Calu3 (cell line): Measurements from ENCODE around the gene ORAI1. TPM values are rescaled to one million over a fixed set of nuclear protein-coding genes. Genes with fewer than 3 reads are reported as not detected.
"Not testable (repeated sequence)": the region's sequence is repeated elsewhere in the genome, so short reads cannot be mapped to it uniquely, and the experiment has no call there.

Experiments used
- BruUV-seq: library from RNA; stranded (reverse); fragments of 400-500 nt; replicated peaks from 2 replicates; lab custom pipeline; 2021; lab: Mats Ljungman, UMichigan
- CTCF ChIA-PET: fragments of 300-600 bp; sonication (Branson Sonifier 250); formaldehyde crosslinking; loops from one replicate; lab custom pipeline; 2022; ENCODE audit warnings: antibody characterized with exemption; lab: Charles Lee
- DNase-seq: peaks from one replicate; pipeline ENCODE4 v3.0.0; 2022
- H3K27ac Mint-ChIP-seq: one replicate; pipeline ENCODE4 v1.8.0; 2022; ENCODE audit warnings: mixed read lengths; ENCODE audit not compliant: unreplicated experiment
- H3K27me3 Mint-ChIP-seq: one replicate; pipeline ENCODE4 v1.8.0; 2022; ENCODE audit warnings: mixed read lengths; ENCODE audit not compliant: unreplicated experiment
- H3K36me3 Mint-ChIP-seq: one replicate; pipeline ENCODE4 v1.8.0; 2022; ENCODE audit warnings: mild to moderate bottlenecking, moderate library complexity, mixed read lengths; ENCODE audit not compliant: insufficient read depth, unreplicated experiment
- H3K4me1 Mint-ChIP-seq: one replicate; pipeline ENCODE4 v1.8.0; 2022; ENCODE audit warnings: mild to moderate bottlenecking, low read depth, mixed read lengths; ENCODE audit not compliant: unreplicated experiment
- H3K4me3 Mint-ChIP-seq: one replicate; pipeline ENCODE4 v1.8.0; 2022; ENCODE audit warnings: mild to moderate bottlenecking, low read depth, moderate library complexity, mixed read lengths; ENCODE audit not compliant: unreplicated experiment
- H3K9me3 Mint-ChIP-seq: one replicate; pipeline ENCODE4 v1.8.0; 2022; ENCODE audit warnings: low read depth, mixed read lengths; ENCODE audit not compliant: unreplicated experiment
- CTCF ChIP-seq: fragments of 200-600 bp; IDR thresholded peaks from one replicate; pipeline ENCODE4 v1.8.0; 2022; ENCODE audit warnings: antibody characterized with exemption; ENCODE audit not compliant: unreplicated experiment
- intact Hi-C: fragments of 100-400 bp; cut with micrococcal nuclease; formaldehyde crosslinking; loops from one replicate; pipeline ENCODE4 v1.10.0; 2022; ENCODE audit not compliant: unreplicated experiment
- total RNA-seq: library from RNA; stranded (reverse); gene quantifications from 2 replicates; pipeline ENCODE4 v1.2.3, GENCODE V29; 2022

Gene ORAI1
- total RNA-seq, 1 experiment from 2014 or later = 35.5 TPM

GRCh38 chr12:121628536-121628935 is 2.2 kb downstream of the ORAI1 start:
- no peak for DNase-seq
- Mint-ChIP-seq H3K27ac (peak overlapping the region; percentile 67), H3K4me3 (peak overlapping the region; percentile 76), H3K36me3 (peaks cover 39% of the 10 kb centered on the region), H3K4me1 (peaks cover 41% of the 10 kb centered on the region), H3K9me3 (no peaks in the 10 kb centered on the region), H3K27me3 (no peaks in the 10 kb centered on the region)
- TSS peak; percentile 22 for BruUV-seq
- CTCF ChIA-PET = interaction anchor here (0.7 to 5.1 kb wide), 5 partner anchors 16 to 568 kb away, joined by 3 to 61 read pairs (median 9); partner anchors contain the start of gene MORN3
- TF ChIP-seq CTCF = no peak
- intact Hi-C loops = loop anchor here (5.0 kb wide), 1 partner anchor 44 kb away; no protein-coding TSS in a partner anchor

DNA sequence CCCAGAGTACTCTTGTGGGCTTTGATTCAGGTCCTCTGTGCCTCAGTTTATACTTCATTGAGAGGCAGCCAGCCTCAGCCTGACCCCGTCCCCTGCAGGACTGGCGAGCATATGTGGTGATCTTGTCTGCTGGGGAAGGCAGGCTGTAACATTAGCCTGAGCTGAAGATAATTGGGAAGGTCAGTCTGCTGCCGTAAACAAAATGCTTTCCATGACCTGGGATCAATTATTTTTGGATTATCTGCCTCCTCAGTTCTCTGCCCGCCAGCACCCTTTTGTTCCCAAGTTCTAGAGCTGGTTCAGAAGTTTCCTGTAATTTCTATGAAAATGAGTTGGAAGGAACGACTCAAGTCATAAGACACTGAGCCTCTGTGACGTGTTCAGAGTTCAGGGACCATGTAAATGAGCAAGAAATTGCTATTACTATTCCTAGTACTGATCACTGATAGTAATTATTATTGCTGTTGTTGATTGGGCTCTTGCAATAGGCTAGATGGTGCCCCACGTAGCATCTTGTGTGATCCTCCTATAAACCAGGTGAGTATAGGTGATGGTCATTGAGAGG is 4.5 kb downstream of the ORAI1 start:
- Mint-ChIP-seq H3K36me3 (peaks cover 35% of the 10 kb centered on the region), H3K27ac (no peak overlapping the region), H3K4me3 (no peak overlapping the region), H3K4me1 (peaks cover 41% of the 10 kb centered on the region), H3K9me3 (no peaks in the 10 kb centered on the region), H3K27me3 (no peaks in the 10 kb centered on the region)
- no peak for TF ChIP-seq CTCF
- intact Hi-C loops = no loop called here
- CTCF ChIA-PET = interaction anchor here (0.7 kb wide), 1 partner anchor 410 kb away, joined by 4 read pairs; no protein-coding TSS in a partner anchor
- BruUV-seq = no TSS peak
- DNase-seq = no peak

- DNase-seq = no peak
- BruUV-seq = no TSS peak
- Mint-ChIP-seq H3K4me1 (peaks cover 41% of the 10 kb centered on the region), H3K9me3 (no peaks in the 10 kb centered on the region), H3K27me3 (no peaks in the 10 kb centered on the region), H3K27ac (no peak overlapping the region), H3K36me3 (peaks cover 23% of the 10 kb centered on the region), H3K4me3 (no peak overlapping the region)
- no peak for TF ChIP-seq CTCF
- intact Hi-C loops = no loop called here
- CTCF ChIA-PET = no interaction called here
These were observed 6.0 kb downstream of the ORAI1 start for GRCh38 chr12:121632069-121632970.

DNA sequence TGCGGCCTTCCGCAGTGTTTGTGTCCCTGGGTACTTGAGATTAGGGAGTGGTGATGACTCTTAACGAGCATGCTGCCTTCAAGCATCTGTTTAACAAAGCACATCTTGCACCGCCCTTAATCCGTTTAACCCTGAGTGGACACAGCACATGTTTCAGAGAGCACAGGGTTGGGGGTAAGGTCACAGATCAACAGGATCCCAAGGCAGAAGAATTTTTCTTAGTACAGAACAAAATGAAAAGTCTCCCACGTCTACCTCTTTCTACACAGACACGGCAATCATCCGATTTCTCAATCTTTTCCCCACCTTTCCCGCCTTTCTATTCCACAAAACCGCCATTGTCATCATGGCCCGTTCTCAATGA is 7.5 kb downstream of the ORAI1 start:
- H3K27ac Mint-ChIP-seq, DNase-seq, intact Hi-C loops, H3K9me3 Mint-ChIP-seq, H3K36me3 Mint-ChIP-seq, H3K27me3 Mint-ChIP-seq, H3K4me3 Mint-ChIP-seq, BruUV-seq: not testable (repeated sequence)
- CTCF ChIA-PET = interaction anchor here (0.6 kb wide), 1 partner anchor 79 kb away, joined by 4 read pairs; no protein-coding TSS in a partner anchor
- H3K4me1 Mint-ChIP-seq = peaks cover 29% of the 10 kb centered on the region
